H9 (cell line): Measurements from ENCODE around the gene RNF213. TPM values are rescaled to one million over a fixed set of nuclear protein-coding genes. Genes with fewer than 3 reads are reported as not detected.

Source experiments
- DNase-seq: peaks from one replicate; pipeline ENCODE4 v3.0.0-alpha.2; 2017
- H2AFZ ChIP-seq: one replicate; pipeline ENCODE4 v1.6.1; 2013; ENCODE audit warnings: mild to moderate bottlenecking, low read length, control low read depth, moderate library complexity
- H2AK5ac ChIP-seq: 2 replicates; pipeline ENCODE4 v1.6.1; 2013; ENCODE audit warnings: low read length, control low read depth, mixed read lengths; ENCODE audit not compliant: insufficient read length
- H2BK120ac ChIP-seq: one replicate; pipeline ENCODE4 v1.6.1; 2013; ENCODE audit warnings: low read depth, mild to moderate bottlenecking, low read length, control low read depth, inconsistent platforms; ENCODE audit not compliant: poor library complexity, severe bottlenecking
- H2BK12ac ChIP-seq: 2 replicates; pipeline ENCODE4 v1.6.1; 2013; ENCODE audit warnings: low read length, control low read depth, mixed read lengths, low read depth; ENCODE audit not compliant: insufficient read length
- H2BK15ac ChIP-seq: 2 replicates; pipeline ENCODE4 v1.6.1; 2013; ENCODE audit warnings: low read depth, low read length, control low read depth
- H2BK20ac ChIP-seq: one replicate; pipeline ENCODE4 v1.6.1; 2013; ENCODE audit warnings: low read depth, mild to moderate bottlenecking, low read length, control low read depth, inconsistent platforms; ENCODE audit not compliant: poor library complexity, severe bottlenecking
- H2BK5ac ChIP-seq: 2 replicates; pipeline ENCODE4 v1.6.1; 2013; ENCODE audit warnings: low read length, control low read depth, mixed read lengths; ENCODE audit not compliant: insufficient read length
- H3K14ac ChIP-seq: 2 replicates; pipeline ENCODE4 v1.6.1; 2013; ENCODE audit warnings: low read length, control low read depth; ENCODE audit not compliant: insufficient read depth
- H3K18ac ChIP-seq: 2 replicates; pipeline ENCODE4 v1.6.1; 2013; ENCODE audit warnings: low read depth, mild to moderate bottlenecking, mixed read lengths, low read length, control low read depth; ENCODE audit not compliant: insufficient read length
- H3K23ac ChIP-seq: 2 replicates; pipeline ENCODE4 v1.6.1; 2013; ENCODE audit warnings: low read length, control low read depth, mixed read lengths, low read depth; ENCODE audit not compliant: insufficient read length
- H3K23me2 ChIP-seq: 2 replicates; pipeline ENCODE4 v1.6.1; 2013; ENCODE audit warnings: low read depth, mild to moderate bottlenecking, mixed read lengths, low read length, control low read depth; ENCODE audit not compliant: insufficient read length, poor library complexity, severe bottlenecking
- H3K27ac ChIP-seq: 2 replicates; pipeline ENCODE4 v1.5.1; 2013; ENCODE audit warnings: low read length, control low read depth, mixed read lengths, low read depth; ENCODE audit not compliant: insufficient read length
- H3K27me3 ChIP-seq: 2 replicates; pipeline ENCODE4 v1.6.1; 2013; ENCODE audit warnings: low read length, control low read depth, inconsistent platforms; ENCODE audit not compliant: insufficient read depth
- H3K4ac ChIP-seq: 2 replicates; pipeline ENCODE4 v1.6.1; 2013; ENCODE audit warnings: low read depth, mild to moderate bottlenecking, control low read depth, inconsistent platforms, low read length, moderate library complexity
- H3K4me1 ChIP-seq: 2 replicates; pipeline ENCODE4 v1.6.1; 2013; ENCODE audit warnings: low read length, control low read depth, inconsistent platforms; ENCODE audit not compliant: insufficient read depth
- H3K4me2 ChIP-seq: 2 replicates; pipeline ENCODE4 v1.6.1; 2013; ENCODE audit warnings: low read length, control low read depth, mixed read lengths; ENCODE audit not compliant: insufficient read length, insufficient read depth
- H3K56ac ChIP-seq: 2 replicates; pipeline ENCODE4 v1.6.1; 2013; ENCODE audit warnings: low read depth, mild to moderate bottlenecking, mixed read lengths, low read length, control low read depth; ENCODE audit not compliant: insufficient read length
- H3K79me1 ChIP-seq: 2 replicates; pipeline ENCODE4 v1.6.1; 2013; ENCODE audit warnings: low read depth, mild to moderate bottlenecking, moderate library complexity, low read length, control low read depth, inconsistent platforms; ENCODE audit not compliant: insufficient read depth, poor library complexity, severe bottlenecking
- H3K79me2 ChIP-seq: 2 replicates; pipeline ENCODE4 v1.6.1; 2013; ENCODE audit warnings: low read length, control low read depth, inconsistent platforms; ENCODE audit not compliant: insufficient read depth
- H3K9ac ChIP-seq: 2 replicates; pipeline ENCODE4 v1.6.1; 2013; ENCODE audit warnings: low read length, control low read depth, mixed read lengths; ENCODE audit not compliant: insufficient read length; ENCODE audit errors: extremely low read depth
- H3K9me3 ChIP-seq: one replicate; pipeline ENCODE4 v1.6.1; 2013; ENCODE audit warnings: low read depth, low read length, inconsistent platforms; ENCODE audit not compliant: control insufficient read depth
- H3T11ph ChIP-seq: one replicate; pipeline ENCODE4 v1.6.1; 2013; ENCODE audit warnings: mild to moderate bottlenecking, low read length, control low read depth, inconsistent platforms
- H4K20me1 ChIP-seq: one replicate; pipeline ENCODE4 v1.6.1; 2013; ENCODE audit not compliant: control insufficient read depth, insufficient read length, insufficient read depth
- H4K5ac ChIP-seq: 2 replicates; pipeline ENCODE4 v1.6.1; 2013; ENCODE audit warnings: low read depth, mild to moderate bottlenecking, mixed read lengths, low read length, control low read depth; ENCODE audit not compliant: insufficient read length
- H4K8ac ChIP-seq: replicated peaks from 2 replicates; pipeline ENCODE4 v1.6.1; 2013; ENCODE audit warnings: low read length, control low read depth, mixed read lengths, low read depth; ENCODE audit not compliant: insufficient read length
- H4K91ac ChIP-seq: 2 replicates; pipeline ENCODE4 v1.6.1; 2013; ENCODE audit warnings: low read depth, mild to moderate bottlenecking, moderate library complexity, mixed read lengths, low read length, control low read depth; ENCODE audit not compliant: insufficient read length
- H3K27ac Mint-ChIP-seq, 3 experiments: 2 replicates in 2 of 3; 3 replicates in 1 of 3; pipeline ENCODE4 v1.8.0; 2020 to 2021; ENCODE audit warnings: mixed read lengths in 3 of 3, mild to moderate bottlenecking in 1 of 3, moderate library complexity in 1 of 3
- H3K27me3 Mint-ChIP-seq: 2 replicates; pipeline ENCODE4 v1.8.0; 2021; ENCODE audit warnings: low read depth, mild to moderate bottlenecking, moderate library complexity, mixed read lengths
- H3K36me3 Mint-ChIP-seq, 3 experiments: 2 replicates in 2 of 3; 3 replicates in 1 of 3; pipeline ENCODE4 v1.8.0; 2020 to 2021; ENCODE audit warnings: low read depth in 3 of 3, mixed read lengths in 3 of 3; ENCODE audit not compliant: insufficient read depth in 1 of 3
- H3K4me1 Mint-ChIP-seq, 2 experiments: 2 replicates each; pipeline ENCODE4 v1.8.0; 2020; ENCODE audit warnings: mixed read lengths in 2 of 2
- H3K4me3 Mint-ChIP-seq, 2 experiments: 2 replicates in 1 of 2; 3 replicates in 1 of 2; pipeline ENCODE4 v1.8.0; 2020 to 2021; ENCODE audit warnings: mild to moderate bottlenecking in 2 of 2, mixed read lengths in 2 of 2, moderate library complexity in 1 of 2
- H3K9me3 Mint-ChIP-seq, 2 experiments: 2 replicates in 1 of 2; 3 replicates in 1 of 2; pipeline ENCODE4 v1.8.0; 2020; ENCODE audit warnings: mild to moderate bottlenecking in 2 of 2, mixed read lengths in 2 of 2, moderate library complexity in 1 of 2
- CTCF ChIP-seq: fragments of 200-600 bp; sonication (generic); conservative IDR thresholded peaks from 3 replicates; pipeline ENCODE4 v1.8.0; 2021; ENCODE audit warnings: antibody characterized with exemption, mild to moderate bottlenecking
- WGBS: extraction: QIAGEN DNeasy Blood & Tissue Kit; methylation state at CpG from one replicate; pipeline ENCODE4 v1.1.7; 2013; ENCODE audit warnings: missing lambda C conversion rate, low lambda C conversion rate, mixed read lengths; ENCODE audit not compliant: insufficient read length; ENCODE audit errors: extremely low coverage; 5-methylcytosine and 5-hydroxymethylcytosine counted together
- total RNA-seq: library from RNA; stranded (reverse); gene quantifications from 2 replicates; pipeline ENCODE4 v1.2.1, GENCODE V29; 2021

Gene RNF213
- total RNA-seq, 1 experiment from 2014 or later = 34.3 TPM

- Histone ChIP-seq H3K27me3 (no peaks in the 10 kb centered on the region), H3K14ac (no peak overlapping the region; the same call in 1 of the 2 replicates), H3K23ac (no peak overlapping the region), H3K18ac (no peak overlapping the region), H3K79me1 (no peaks in the 10 kb centered on the region), H3T11ph (no peak overlapping the region), H2BK20ac (no peak overlapping the region), H4K8ac (no peak overlapping the region), H4K5ac (no peak overlapping the region), H2AK5ac (no peak overlapping the region), H3K79me2 (no peaks in the 10 kb centered on the region), H4K91ac (no peak overlapping the region), H2BK15ac (no peak overlapping the region), H3K9me3 (no peaks in the 10 kb centered on the region), H4K20me1 (no peaks in the 10 kb centered on the region), H2BK120ac (no peak overlapping the region), H3K23me2 (peaks cover 1% of the 10 kb centered on the region), H3K27ac (no peak overlapping the region), H2BK5ac (no peak overlapping the region), H2BK12ac (no peak overlapping the region), H3K9ac (no peak overlapping the region), H2AFZ (no peak overlapping the region), H3K4me1 (no peaks in the 10 kb centered on the region), H3K56ac (no peak overlapping the region), H3K4ac (no peak overlapping the region), H3K4me2 (no peak overlapping the region)
- no peak for DNase-seq
- Mint-ChIP-seq H3K9me3 (no peaks in the 10 kb centered on the region), H3K27me3 (no peaks in the 10 kb centered on the region), H3K4me1 (peaks cover under 1% of the 10 kb centered on the region in 2 experiments), H3K27ac (no peak overlapping the region), H3K36me3 (peaks cover 13 to 42% (median 37%) of the 10 kb centered on the region in 3 experiments; a peak in 6 of 7 replicates), H3K4me3 (no peak overlapping the region)
- TF ChIP-seq CTCF = no peak
- no CpG with 5 or more reads among the region's 48 CpGs for WGBS
Measured at GRCh38 chr17:80214012-80214877, 46.4 kb upstream of the RNF213 start.
